Hematopoietic multipotent progenitor cell treated with erythropoietin and hydrocortisone succinate and interleukin-3 and kit ligand, for 8 days (in vitro differentiated cells): ENCODE measurements around the gene ADARB1.

Source experiments
- DNase-seq: peaks from one replicate; pipeline ENCODE4 v3.0.0-alpha.2; 2015

The ADARB1 gene

GRCh38 chr21:45056917-45057560 is 17.3 kb upstream of the ADARB1 start:
- DNase-seq = no peak

- no peak for DNase-seq
Measured at GRCh38 chr21:45057886-45058285, 16.5 kb upstream of the ADARB1 start.

GRCh38 chr21:45059121-45059520 is 15.3 kb upstream of the ADARB1 start:
- no peak for DNase-seq

GRCh38 chr21:45060089-45060488 is 14.3 kb upstream of the ADARB1 start:
- no peak for DNase-seq

GRCh38 chr21:45060675-45061311 is 13.6 kb upstream of the ADARB1 start:
- no peak for DNase-seq

- DNase-seq = no peak
Measured at GRCh38 chr21:45064091-45064490, 10.3 kb upstream of the ADARB1 start.

GRCh38 chr21:45064618-45065399 is 9.6 kb upstream of the ADARB1 start:
- no peak for DNase-seq

GRCh38 chr21:45067462-45068285 is 6.7 kb upstream of the ADARB1 start:
- DNase-seq = peak; percentile 59

- no peak for DNase-seq
Measured at GRCh38 chr21:45069085-45069484, 5.3 kb upstream of the ADARB1 start.

GRCh38 chr21:45069711-45070110 is 4.7 kb upstream of the ADARB1 start:
- no peak for DNase-seq

- DNase-seq = no peak
Measured at GRCh38 chr21:45071078-45071873, 3.1 kb upstream of the ADARB1 start.

GRCh38 chr21:45071874-45072737 is 2.3 kb upstream of the ADARB1 start:
- DNase-seq = no peak

- DNase-seq = no peak
Measured at GRCh38 chr21:45072738-45073300, 1.6 kb upstream of the ADARB1 start.

- peak; percentile 69 for DNase-seq
Measured at GRCh38 chr21:45073301-45074047, 906 bp upstream of the ADARB1 start.

- peak; percentile 15 for DNase-seq
Measured at GRCh38 chr21:45074818-45075595, 627 bp downstream of the ADARB1 start.

GRCh38 chr21:45075596-45076244 is 1.3 kb downstream of the ADARB1 start:
- DNase-seq = no peak

GRCh38 chr21:45076245-45076711 is 1.9 kb downstream of the ADARB1 start:
- peak; percentile 17 for DNase-seq

GRCh38 chr21:45078371-45078770 is 4.0 kb downstream of the ADARB1 start:
- DNase-seq = no peak

GRCh38 chr21:45078877-45079281 is 4.5 kb downstream of the ADARB1 start:
- peak; percentile 21 for DNase-seq
